Astrocyte of the hippocampus (primary cell): Measurements from ENCODE around the gene FBXO28.
"Not testable (repeated sequence)": the region's sequence is repeated elsewhere in the genome, so short reads cannot be mapped to it uniquely, and the experiment has no call there.

Source experiments
- DNase-seq: peaks from one replicate; pipeline ENCODE4 v3.0.0; 2011; ENCODE audit warnings: low read depth, low spot score

Gene FBXO28

DNA sequence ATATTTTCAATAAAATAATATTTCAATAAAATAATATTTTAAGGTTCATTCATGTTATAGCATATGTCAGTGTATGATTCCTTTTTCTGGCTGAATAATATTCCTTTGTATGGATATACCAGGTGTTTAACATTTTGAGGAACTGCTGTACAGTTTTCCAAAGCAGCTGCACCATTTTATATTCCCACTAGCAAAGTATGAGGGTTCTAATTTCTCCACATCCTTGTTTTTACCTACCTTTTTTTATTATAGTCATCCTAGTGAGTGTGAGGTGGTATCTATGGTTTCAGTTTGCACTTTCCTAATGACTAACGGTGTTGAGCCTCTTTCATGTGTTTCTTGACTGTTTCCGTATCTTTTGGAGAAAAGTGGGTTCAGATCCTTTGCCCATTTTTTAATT lies 74.4 kb downstream of the FBXO28 start:
- DNase-seq, result no peak

DNA sequence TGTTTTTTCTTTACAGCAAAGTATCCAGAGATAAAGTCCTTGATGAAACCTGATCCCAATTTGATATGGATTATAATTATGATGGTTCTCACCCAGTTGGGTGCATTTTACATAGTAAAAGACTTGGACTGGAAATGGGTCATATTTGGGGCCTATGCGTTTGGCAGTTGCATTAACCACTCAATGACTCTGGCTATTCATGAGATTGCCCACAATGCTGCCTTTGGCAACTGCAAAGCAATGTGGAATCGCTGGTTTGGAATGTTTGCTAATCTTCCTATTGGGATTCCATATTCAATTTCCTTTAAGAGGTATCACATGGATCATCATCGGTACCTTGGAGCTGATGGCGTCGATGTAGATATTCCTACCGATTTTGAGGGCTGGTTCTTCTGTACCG lies 75.7 kb downstream of the FBXO28 start:
- peak; percentile 61 for DNase-seq

DNA sequence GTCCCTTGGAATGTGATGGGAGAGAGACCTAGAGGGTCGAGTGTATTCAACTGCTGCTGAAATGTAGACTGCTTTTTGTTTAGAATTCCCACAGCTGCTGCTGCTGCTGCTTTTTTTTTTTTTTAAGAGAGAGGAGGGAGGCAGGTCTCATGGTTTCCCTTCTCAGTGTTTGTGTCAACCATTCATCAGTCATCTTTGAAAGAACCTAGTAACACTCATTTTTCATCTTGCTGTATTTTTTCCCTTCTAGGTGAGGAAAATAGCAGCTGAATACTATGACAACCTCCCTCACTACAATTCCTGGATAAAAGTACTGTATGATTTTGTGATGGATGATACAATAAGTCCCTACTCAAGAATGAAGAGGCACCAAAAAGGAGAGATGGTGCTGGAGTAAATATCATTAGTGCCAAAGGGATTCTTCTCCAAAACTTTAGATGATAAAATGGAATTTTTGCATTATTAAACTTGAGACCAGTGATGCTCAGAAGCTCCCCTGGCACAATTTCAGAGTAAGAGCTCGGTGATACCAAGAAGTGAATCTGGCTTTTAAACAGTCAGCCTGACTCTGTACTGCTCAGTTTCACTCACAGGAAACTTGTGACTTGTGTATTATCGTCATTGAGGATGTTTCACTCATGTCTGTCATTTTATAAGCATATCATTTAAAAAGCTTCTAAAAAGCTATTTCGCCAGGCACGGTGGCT lies 78.3 kb downstream of the FBXO28 start:
- DNase-seq, result no peak

DNA sequence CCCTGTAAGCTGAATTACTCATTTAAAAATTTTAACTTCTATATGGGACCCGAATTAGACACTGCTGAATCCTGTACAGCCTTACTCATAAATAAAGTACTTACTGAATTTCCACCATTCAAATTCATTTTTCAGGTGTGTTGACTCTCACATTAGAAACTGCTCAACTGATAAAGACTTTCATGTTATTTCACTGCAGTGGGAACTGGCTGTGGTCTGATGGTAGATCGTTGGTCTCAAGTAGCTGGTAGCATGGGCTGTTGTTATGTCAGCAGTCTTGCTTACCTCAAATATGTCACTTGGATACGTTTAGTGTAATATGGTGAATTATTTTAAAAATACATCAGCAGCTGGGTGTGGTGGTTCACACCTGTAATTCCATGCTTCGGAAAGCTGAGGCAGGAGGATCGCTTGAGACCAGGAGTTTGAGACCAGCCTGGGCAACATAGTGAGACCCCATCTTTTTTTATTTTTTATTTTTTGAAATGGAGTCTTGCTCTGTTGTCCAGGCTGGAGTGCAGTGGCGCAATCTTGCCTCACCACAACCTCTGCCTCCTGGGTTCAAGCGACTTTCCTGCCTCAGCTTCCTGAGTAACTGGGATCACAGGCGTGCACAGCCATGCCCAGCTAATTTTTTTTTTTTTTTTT lies 79.5 kb downstream of the FBXO28 start:
- DNase-seq, result no peak

DNA sequence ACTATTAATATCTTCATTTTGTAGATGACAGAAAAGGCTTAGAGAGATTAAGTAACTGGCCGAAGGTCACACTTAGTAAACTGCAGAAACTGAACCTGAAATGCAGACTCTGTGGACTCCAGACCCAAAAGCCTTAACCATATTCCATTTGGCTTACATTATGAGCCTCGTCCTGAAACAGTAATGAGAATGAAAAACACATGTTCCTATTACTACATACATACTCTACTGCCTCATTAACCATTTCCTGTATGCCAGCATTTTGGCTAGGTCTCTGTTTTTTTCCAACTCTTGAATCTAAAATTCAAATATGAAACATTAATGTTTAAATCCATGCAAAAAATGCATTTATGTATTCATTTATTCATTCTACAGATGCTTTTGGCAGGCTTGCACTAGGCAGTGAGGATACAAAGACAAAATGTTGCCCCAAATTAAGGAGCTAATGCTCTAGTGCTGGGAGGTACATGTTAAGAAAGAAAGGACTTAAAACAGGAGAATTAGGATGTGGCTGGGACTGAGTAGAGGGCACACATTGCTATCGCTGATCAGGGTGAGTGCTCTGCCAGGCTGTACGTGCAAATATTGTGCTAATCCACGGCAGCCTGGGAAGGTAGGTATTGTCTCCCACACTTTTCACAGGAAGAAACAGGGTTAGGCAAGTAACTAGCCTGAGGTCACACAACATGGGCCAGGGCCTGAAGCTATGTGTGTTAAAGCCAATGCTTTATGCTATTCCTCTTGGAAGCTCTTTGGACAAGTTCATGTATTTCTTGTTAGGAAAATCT lies 83.1 kb downstream of the FBXO28 start:
- no peak for DNase-seq

DNA sequence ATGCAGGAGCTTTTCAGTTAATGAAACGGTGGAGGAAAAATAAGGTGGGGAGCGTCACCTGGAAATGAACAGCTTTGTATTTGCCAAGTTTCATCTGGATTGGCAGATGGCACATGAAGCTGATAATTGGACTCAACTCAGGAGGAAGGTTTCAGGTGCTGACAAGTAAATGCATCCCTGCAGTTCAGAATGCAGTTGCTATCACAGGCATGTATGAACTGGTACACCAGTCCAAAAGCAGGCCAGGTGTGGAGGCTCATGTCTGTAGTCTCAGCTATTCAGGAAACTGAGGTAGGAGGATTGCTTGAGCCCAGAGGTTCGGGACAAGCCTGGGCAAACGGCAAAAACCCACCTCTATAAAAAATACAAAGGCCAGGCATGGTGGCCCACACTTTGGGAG lies 84.7 kb downstream of the FBXO28 start:
- no peak for DNase-seq

DNA sequence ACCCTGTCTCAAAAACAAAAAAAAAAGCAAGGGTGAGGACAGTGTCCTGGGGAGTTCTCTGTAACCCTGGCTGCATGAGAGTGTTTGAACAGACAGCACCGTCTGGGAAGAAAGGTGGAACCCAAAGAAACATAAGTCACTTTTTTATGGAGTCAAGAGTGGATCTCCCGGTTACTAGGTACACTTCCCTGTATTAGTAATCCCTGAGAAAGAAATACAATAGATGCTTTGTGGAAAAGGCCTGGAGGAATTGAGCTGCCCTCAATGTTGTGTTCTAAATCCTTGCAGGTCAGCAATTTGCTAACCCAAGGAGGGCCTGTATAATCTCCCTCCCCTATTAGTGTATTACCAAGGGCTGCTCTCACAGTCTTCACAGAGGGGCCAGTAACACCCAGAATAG lies 85.8 kb downstream of the FBXO28 start:
- DNase-seq, result no peak

DNA sequence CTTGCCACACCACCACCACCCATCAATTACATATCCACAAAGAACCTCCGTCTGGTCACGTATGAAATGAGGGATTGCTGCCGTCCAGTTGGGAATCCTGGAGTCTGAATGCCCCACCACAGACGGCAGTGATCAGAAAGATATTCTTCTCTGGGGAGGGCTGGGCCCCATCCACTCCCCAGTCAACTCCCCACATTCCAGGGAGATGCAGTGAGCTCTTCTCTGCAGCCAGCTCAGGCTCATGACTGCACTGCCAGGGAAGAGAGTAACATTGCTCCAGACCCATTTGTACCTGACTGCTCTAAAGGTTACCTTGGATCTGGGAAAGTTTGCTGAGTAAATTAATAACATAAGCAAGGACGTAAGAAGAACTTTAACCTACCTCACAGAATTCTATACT lies 87.5 kb downstream of the FBXO28 start:
- no peak for DNase-seq

DNA sequence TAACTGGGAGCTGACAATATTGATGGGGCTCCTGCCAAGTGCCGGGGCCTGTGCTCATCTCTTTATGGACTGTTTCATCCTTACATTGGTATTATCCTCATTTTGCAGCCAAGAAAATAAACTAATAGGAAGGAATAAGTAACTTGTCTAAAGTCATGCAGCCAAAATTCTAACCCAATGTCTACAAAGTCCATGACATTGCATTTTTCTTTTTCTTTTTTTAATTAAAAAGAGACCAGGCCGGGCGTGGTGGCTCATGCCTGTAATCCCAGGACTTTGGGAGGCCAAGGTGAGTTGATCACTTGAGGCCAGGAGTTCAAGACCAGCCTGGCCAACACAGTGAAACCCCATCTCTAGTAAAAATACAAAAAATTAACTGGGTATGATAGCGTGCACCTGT lies 87.9 kb downstream of the FBXO28 start:
- no peak for DNase-seq

DNA sequence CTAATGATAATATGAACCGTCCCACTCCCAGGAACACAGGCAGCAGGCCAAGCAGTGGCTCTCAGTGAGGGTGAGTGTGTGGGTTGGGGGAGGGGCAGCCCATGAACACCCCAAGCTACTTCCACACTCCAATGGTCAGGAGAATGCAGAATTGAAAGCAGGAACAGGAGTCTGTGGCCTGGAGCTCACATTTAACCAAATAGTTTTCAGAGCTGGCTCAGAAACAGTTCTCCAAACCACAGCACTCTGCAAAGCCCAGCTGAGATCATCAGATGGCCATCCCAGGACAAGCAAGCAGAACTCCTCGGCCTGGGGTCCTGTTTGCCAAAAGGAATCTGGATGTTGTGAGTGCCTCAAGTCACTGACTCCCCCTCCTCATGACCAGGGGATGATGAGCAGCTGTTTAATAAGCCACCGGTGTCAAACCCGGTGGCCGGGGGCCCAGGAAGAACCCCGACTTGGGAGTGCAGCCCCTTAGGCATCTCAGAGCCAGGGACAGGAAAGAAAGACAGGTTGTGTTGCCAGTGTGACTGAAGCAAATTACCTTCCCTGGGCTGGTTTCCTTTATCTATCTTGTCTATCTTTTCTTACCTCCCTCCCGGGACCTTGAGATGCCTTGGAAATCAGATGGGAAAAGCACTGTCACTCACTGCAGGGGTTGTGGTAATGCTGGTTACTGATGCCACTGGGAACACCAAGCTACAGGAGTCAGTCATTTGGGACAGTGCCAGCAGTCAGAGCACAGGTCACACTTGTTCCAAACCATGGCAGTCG lies 89.5 kb downstream of the FBXO28 start:
- DNase-seq, result peak; percentile 94

DNA sequence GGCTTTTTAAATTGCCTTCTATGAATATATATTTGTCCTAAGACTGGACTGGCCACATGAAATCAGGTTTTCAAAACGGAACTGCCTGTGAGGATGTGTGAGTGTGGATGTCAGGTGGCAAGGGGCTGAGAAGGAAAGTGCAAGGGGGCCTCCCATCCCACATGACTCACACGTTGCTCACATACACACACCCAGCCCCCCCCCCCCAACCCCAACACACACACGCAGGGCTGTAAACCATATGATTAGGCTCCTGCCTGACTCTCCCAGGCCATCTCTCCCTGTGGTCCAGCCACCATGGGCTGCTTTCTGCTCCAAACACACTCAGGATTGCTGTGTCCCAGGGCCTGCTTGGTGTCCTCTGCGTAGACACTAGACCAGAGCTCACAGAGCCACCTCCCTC lies 91.5 kb downstream of the FBXO28 start:
- peak; percentile 73 for DNase-seq

DNA sequence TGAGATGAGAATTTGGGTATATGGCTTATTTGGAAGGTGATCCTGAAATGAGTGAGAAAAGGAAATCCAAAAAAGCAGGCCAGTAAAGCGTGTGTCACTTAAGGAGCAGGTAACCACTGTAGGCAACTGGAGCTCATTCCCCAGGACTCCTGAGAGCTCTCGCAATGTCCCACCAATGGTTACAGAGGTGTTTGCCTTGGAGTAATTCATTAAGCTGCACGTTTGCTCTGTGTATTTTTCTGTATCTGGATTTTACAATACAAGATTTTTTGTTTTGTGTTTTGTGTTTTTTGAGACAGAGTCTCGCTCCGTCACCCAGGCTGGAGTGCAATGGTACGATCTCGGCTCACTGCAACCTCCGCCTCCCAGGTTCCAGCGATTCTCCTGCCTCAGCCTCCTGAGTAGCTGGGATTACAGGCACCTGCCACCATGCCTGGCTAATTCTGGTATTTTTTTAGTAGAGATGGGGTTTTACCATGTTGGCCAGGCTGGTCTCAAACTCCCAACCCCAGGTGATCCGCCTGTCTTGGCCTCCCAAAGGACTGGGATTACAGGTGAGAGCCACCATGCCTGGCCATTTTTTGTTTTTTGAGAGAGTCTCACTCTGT lies 92.1 kb downstream of the FBXO28 start:
- not testable (repeated sequence) for DNase-seq

DNA sequence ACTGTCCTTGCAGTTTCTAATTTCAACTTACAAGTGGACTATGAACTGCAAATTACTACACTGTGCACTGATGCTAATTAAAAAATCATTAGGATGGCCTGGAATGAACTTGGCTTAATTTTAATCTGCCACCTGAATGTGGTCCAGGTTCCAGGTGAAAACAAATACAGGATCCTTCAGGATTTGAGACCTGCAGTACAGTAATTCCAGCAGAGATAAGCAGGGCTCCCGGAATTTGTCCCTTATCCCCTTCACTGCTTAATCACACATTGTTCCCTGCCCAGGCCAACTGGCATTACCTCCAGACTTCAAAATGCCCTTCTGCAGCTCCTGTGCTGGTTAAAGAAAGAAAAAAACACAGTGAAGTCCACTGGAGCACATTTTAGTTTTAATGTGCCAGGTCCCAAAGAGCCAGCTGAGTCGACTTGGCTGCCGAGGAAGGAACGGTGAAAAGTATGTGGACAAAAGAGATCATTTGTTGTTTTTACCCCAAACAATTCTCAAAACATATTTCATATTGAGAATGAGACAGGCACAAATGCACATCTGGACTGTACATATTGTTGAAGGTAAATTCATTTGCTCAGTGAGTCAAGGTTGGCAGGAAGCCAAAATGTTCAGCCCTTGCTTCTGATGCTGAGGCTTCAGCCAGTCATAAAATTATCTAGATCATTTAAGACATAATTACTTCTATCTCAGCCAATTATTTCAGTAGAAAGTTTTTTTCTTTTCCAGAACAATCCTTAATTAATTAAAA lies 97.5 kb downstream of the FBXO28 start:
- peak; percentile 74 for DNase-seq
